ENCODE data around the gene TLNRD1. TPM values are rescaled to one million over a fixed set of nuclear protein-coding genes. Genes with fewer than 3 reads are reported as not detected.

Gene TLNRD1
- total RNA-seq, 2 experiments from 2014 or later = 28.6 to 34.2 TPM

DNA sequence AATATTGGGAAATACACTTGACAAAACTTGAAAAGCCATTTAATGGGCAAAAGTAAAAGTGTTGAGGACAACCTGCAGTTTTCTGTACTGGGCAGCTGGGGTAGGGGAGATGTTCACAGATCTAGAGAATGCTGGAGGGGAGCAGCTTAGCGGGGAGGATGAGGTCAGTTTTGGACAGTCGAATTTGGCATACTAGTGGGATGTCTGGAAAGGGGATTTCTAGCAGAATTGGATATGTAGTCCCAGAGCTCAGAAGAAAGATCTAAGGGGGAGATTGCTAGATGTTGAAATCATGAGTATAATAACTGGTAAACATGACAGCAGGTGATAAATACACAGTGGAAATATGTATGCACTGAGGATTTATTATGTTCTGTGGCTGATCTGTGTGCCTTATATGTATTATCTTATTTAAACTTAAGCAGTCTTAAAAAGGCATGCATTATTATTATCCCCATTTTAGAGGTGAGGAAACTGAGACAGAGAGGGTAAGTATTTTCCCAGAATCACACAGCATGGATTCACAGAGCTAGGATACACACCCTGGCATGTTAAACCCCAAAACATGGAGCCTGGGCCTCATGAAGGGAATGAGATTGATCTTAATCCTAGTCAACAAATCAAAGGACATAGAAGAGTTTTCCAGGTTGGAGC, 42.7 kb downstream of the TLNRD1 start:
- H3K36me3 Mint-ChIP-seq (ENCODE audit: low read depth) = no peaks in the 10 kb centered on the region
- ChIA-PET CTCF (no interaction called here), POLR2A (no interaction called here)
- peaks cover 10% of the 10 kb centered on the region for H3K9me3 Mint-ChIP-seq
- H3K27me3 Mint-ChIP-seq = no peaks in the 10 kb centered on the region
- no peak overlapping the region for H3K27ac Mint-ChIP-seq
- peaks cover 12% of the 10 kb centered on the region for H3K4me1 Mint-ChIP-seq
- no peak overlapping the region for H3K4me3 Mint-ChIP-seq
- no peak for DNase-seq

- DNase-seq = no peak
- Mint-ChIP-seq H3K4me3 (no peak overlapping the region), H3K9me3 (peaks cover 10% of the 10 kb centered on the region), H3K27ac (no peak overlapping the region), H3K4me1 (peaks cover 8% of the 10 kb centered on the region), H3K36me3 (ENCODE audit: low read depth) (no peaks in the 10 kb centered on the region), H3K27me3 (no peaks in the 10 kb centered on the region)
- CTCF ChIA-PET = no interaction called here
- POLR2A ChIA-PET = no interaction called here
Observed at GRCh38 chr15:81043935-81044575, 43.3 kb downstream of the TLNRD1 start.

DNA sequence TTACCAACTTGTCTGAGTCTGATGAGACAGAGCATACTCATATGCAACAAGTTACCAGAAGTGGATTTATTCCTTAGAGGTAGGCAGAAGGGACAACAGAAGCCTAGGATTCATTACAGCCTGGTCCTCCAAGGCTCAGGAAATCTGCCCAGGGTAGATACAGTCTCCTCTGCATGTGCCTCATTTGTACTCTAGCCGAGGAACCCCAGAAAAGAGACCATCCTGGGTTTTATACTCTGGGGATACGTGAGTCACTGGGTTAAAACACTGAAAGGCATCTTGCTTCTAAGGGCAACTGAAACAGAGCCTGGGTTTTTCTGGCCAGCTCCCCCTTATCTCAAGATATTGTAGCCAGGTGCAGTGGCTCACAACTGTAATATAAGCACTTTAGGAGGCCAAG, 45.6 kb downstream of the TLNRD1 start:
- Mint-ChIP-seq H3K9me3 (peaks cover 10% of the 10 kb centered on the region), H3K27me3 (no peaks in the 10 kb centered on the region), H3K36me3 (ENCODE audit: low read depth) (no peaks in the 10 kb centered on the region), H3K27ac (no peak overlapping the region), H3K4me1 (peaks cover 4% of the 10 kb centered on the region), H3K4me3 (no peak overlapping the region)
- CTCF ChIA-PET = no interaction called here
- POLR2A ChIA-PET = no interaction called here
- no peak for DNase-seq

GRCh38 chr15:81047928-81048327, 47.2 kb downstream of the TLNRD1 start:
- ChIA-PET POLR2A (no interaction called here), CTCF (interaction anchor here (1.2 to 1.8 kb wide), 4 partner anchors 11 to 22 kb away, joined by 3 to 5 read pairs (median 3); no protein-coding TSS in a partner anchor)
- no peak for DNase-seq
- Mint-ChIP-seq H3K36me3 (ENCODE audit: low read depth) (no peaks in the 10 kb centered on the region), H3K27me3 (no peaks in the 10 kb centered on the region), H3K9me3 (peaks cover 8% of the 10 kb centered on the region), H3K27ac (no peak overlapping the region), H3K4me3 (no peak overlapping the region), H3K4me1 (peaks cover 16% of the 10 kb centered on the region)

GRCh38 chr15:81049835-81050234, 49.1 kb downstream of the TLNRD1 start:
- no peak for DNase-seq
- Mint-ChIP-seq H3K36me3 (ENCODE audit: low read depth) (no peaks in the 10 kb centered on the region), H3K27me3 (peaks cover 2% of the 10 kb centered on the region), H3K4me1 (peaks cover 16% of the 10 kb centered on the region), H3K4me3 (no peak overlapping the region), H3K9me3 (peaks cover 8% of the 10 kb centered on the region), H3K27ac (no peak overlapping the region)
- CTCF ChIA-PET = interaction anchor here (1.8 kb wide), 1 partner anchor 24 kb away, joined by 5 read pairs; no protein-coding TSS in a partner anchor
- POLR2A ChIA-PET = no interaction called here

DNA sequence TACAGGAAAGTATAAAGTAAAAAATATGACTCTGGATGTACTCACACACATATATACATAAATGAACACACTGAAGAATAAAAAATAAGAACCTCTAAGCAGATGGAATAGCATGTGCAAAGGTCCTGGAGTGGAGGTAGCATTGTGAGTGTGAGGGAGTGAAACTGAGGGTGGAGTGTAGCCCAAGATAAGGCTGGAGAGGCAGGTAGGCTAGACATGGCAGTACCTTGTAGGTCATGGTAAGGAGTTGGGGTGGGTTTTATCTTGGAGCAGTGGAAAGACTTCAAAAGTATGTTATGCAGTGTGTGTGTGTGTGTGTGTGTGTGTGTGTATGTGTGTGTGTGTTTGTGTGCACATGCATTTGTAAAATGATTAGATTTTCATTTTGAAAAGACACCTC, 49.5 kb downstream of the TLNRD1 start:
- peaks cover 16% of the 10 kb centered on the region for H3K4me1 Mint-ChIP-seq
- ChIA-PET POLR2A (no interaction called here), CTCF (no interaction called here)
- H3K27me3 Mint-ChIP-seq = peaks cover 2% of the 10 kb centered on the region
- no peaks in the 10 kb centered on the region for H3K36me3 Mint-ChIP-seq (ENCODE audit: low read depth)
- peaks cover 6% of the 10 kb centered on the region for H3K9me3 Mint-ChIP-seq
- no peak overlapping the region for H3K4me3 Mint-ChIP-seq
- H3K27ac Mint-ChIP-seq = no peak overlapping the region
- no peak for DNase-seq

DNA sequence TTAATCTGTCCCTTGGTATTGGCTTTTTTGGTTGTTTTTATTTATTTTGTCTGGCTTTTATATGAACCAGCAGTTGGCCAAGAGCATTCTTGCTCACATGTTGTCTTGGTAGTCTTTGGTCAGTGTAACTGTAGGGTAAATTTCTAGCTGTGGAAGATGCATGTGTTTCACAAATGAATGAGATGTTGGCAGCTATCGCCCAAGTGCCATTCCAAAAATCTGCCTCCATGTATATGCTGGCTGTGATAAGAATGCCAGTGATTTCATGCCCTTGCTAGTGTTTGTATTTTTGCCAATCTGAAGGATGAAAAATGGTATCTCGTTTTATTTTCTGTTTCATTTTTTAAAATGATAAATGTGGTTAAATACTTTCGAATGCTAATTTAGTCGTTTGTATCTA, 50.1 kb downstream of the TLNRD1 start:
- peaks cover 2% of the 10 kb centered on the region for H3K27me3 Mint-ChIP-seq
- no peak for DNase-seq
- no peaks in the 10 kb centered on the region for H3K36me3 Mint-ChIP-seq (ENCODE audit: low read depth)
- H3K4me1 Mint-ChIP-seq = peaks cover 16% of the 10 kb centered on the region
- H3K9me3 Mint-ChIP-seq = peaks cover 3% of the 10 kb centered on the region
- POLR2A ChIA-PET = no interaction called here
- no peak overlapping the region for H3K4me3 Mint-ChIP-seq
- H3K27ac Mint-ChIP-seq = no peak overlapping the region
- CTCF ChIA-PET = no interaction called here

GRCh38 chr15:81052046-81052445, 51.3 kb downstream of the TLNRD1 start:
- no peak for DNase-seq
- Mint-ChIP-seq H3K36me3 (ENCODE audit: low read depth) (no peaks in the 10 kb centered on the region), H3K9me3 (no peaks in the 10 kb centered on the region), H3K4me3 (no peak overlapping the region), H3K4me1 (peaks cover 16% of the 10 kb centered on the region), H3K27me3 (peaks cover 9% of the 10 kb centered on the region), H3K27ac (no peak overlapping the region)
- POLR2A ChIA-PET = no interaction called here
- CTCF ChIA-PET = no interaction called here

DNA sequence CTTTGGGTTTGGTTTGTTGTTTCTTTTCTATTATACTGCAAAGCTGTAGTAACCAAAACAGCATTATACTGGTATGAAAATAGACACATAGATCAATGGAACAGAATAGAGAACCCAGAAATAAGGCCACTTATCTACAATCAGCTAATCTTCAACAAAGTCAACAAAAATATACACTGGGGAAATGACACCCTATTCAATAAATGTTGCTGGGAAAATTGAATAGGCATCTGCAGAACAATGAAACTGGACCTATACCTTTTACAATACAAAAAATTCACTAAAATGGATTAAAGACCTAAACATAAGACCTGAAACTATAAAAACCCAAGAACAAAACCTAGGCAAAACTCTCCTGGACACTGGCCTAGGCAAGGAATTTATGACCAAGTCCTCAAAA, 52.9 kb downstream of the TLNRD1 start:
- CTCF ChIA-PET = no interaction called here
- peaks cover 9% of the 10 kb centered on the region for H3K27me3 Mint-ChIP-seq
- POLR2A ChIA-PET = no interaction called here

DNA sequence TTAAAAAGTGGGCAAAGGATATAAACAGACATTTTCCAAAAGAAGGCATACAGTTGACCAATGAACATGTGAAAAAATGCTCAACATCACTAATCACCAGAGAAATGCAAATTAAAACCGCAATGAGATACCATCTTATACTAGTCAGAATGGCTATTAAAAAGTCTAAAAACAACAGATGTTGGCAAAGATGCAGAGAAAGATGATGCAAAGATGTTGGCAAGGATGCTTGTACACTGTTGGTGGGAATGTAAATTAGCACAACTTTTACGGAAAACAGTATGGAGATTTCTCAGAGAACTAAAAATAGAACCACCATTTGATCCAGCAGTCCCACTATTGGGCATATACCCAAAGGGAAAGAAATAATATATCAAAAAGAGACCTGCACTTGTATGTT, 53.5 kb downstream of the TLNRD1 start:
- peaks cover 16% of the 10 kb centered on the region for H3K4me1 Mint-ChIP-seq
- H3K4me3 Mint-ChIP-seq = no peak overlapping the region
- H3K27ac Mint-ChIP-seq = no peak overlapping the region
- no peak for DNase-seq
- CTCF ChIA-PET = no interaction called here
- no peaks in the 10 kb centered on the region for H3K36me3 Mint-ChIP-seq (ENCODE audit: low read depth)
- no peaks in the 10 kb centered on the region for H3K9me3 Mint-ChIP-seq
- POLR2A ChIA-PET = no interaction called here
- peaks cover 9% of the 10 kb centered on the region for H3K27me3 Mint-ChIP-seq

More for the DNA sequence above, 52.9 kb downstream of the TLNRD1 start:
- no peaks in the 10 kb centered on the region for H3K9me3 Mint-ChIP-seq
- H3K4me1 Mint-ChIP-seq = peaks cover 16% of the 10 kb centered on the region
- no peak overlapping the region for H3K4me3 Mint-ChIP-seq
- H3K27ac Mint-ChIP-seq = no peak overlapping the region
- no peaks in the 10 kb centered on the region for H3K36me3 Mint-ChIP-seq (ENCODE audit: low read depth)
- no peak for DNase-seq

Small RNAs within 50 kb of the gene (microRNA-seq; reads per million reads assigned to microRNA genes)
- gene MIR4514 (ENCODE audit: borderline microRNAs expressed, borderline replicate concordance) = not detected

Other genes starting within 250 kb of the TLNRD1 start
- not detected for gene CEMIP, start 221.6 kb upstream of the TLNRD1 start, total RNA-seq
- gene MESD, start 11.1 kb upstream of the TLNRD1 start, total RNA-seq = 10 to 100 TPM; 34.0 to 34.3 TPM
- not detected for gene CFAP161, start 133.3 kb downstream of the TLNRD1 start, total RNA-seq
- gene IL16, start 196.0 kb downstream of the TLNRD1 start, total RNA-seq = 100 to 1,000 TPM; 239 to 242 TPM

All from activated CD4-positive, alpha-beta T cell treated with anti-CD3 and anti-CD28 coated beads, Interleukin-2, amount 10 ng/mL, durations not matched to agents 7 days and 5 days (primary cell).